IMR-90 (cell line): Measurements from ENCODE around the gene FAF1. TPM values are rescaled to one million over a fixed set of nuclear protein-coding genes. Genes with fewer than 3 reads are reported as not detected.

ENCODE experiments used
- ATAC-seq: fragments of 200-7000 bp; cut with Tn5 transposase; 2 replicates; pipeline ENCODE4 v1.9.1; 2020; ENCODE audit warnings: low read depth, mild to moderate bottlenecking, moderate library complexity
- BruUV-seq: library from RNA; stranded (reverse); fragments of 400-500 nt; replicated peaks from 2 replicates; lab custom pipeline; 2021; lab: Mats Ljungman, UMichigan
- CTCF ChIA-PET: fragments of 300-600 bp; formaldehyde crosslinking; extraction: SDS; loops from one replicate; lab custom pipeline; 2021; ENCODE audit warnings: antibody characterized with exemption; lab: Yijun Ruan, JAX
- POLR2A ChIA-PET: fragments of 300-600 bp; sonication (Branson Sonifier 250); formaldehyde crosslinking; loops from one replicate; lab custom pipeline; 2022; ENCODE audit warnings: antibody characterized with exemption; ENCODE audit not compliant: unreplicated experiment; lab: Charles Lee
- DNase-seq: peaks from one replicate; pipeline ENCODE4 v3.0.0; 2013
- H2AFZ ChIP-seq: replicated peaks from 2 replicates; pipeline ENCODE3; 2013; ENCODE audit warnings: low read length, mild to moderate bottlenecking; ENCODE audit not compliant: poor library complexity
- H2AK5ac ChIP-seq: 2 replicates; pipeline ENCODE4 v1.6.1; 2013; ENCODE audit warnings: low read depth, low read length, inconsistent platforms
- H2AK9ac ChIP-seq: replicated peaks from 2 replicates; pipeline ENCODE3; 2013; ENCODE audit warnings: mild to moderate bottlenecking, low read depth, low read length, moderate library complexity; ENCODE audit not compliant: poor library complexity
- H2BK120ac ChIP-seq: 2 replicates; pipeline ENCODE4 v1.6.1; 2013; ENCODE audit warnings: low read depth, low read length, inconsistent platforms
- H2BK15ac ChIP-seq: 3 replicates; pipeline ENCODE4 v1.6.1; 2013; ENCODE audit warnings: low read depth, low read length, inconsistent platforms
- H2BK20ac ChIP-seq: 2 replicates; pipeline ENCODE4 v1.6.1; 2013; ENCODE audit warnings: low read depth, mild to moderate bottlenecking, inconsistent platforms, low read length, moderate library complexity
- H2BK5ac ChIP-seq: 2 replicates; pipeline ENCODE4 v1.6.1; 2013; ENCODE audit warnings: mild to moderate bottlenecking, low read depth, low read length, inconsistent platforms; ENCODE audit not compliant: poor library complexity, severe bottlenecking
- H3K14ac ChIP-seq: replicated peaks from 2 replicates; pipeline ENCODE4 v1.6.1; 2013; ENCODE audit warnings: low read depth, low read length, inconsistent platforms
- H3K18ac ChIP-seq: 2 replicates; pipeline ENCODE4 v1.6.1; 2013; ENCODE audit warnings: low read depth, low read length, control low read depth
- H3K23ac ChIP-seq: 2 replicates; pipeline ENCODE4 v1.6.1; 2013; ENCODE audit warnings: low read depth, low read length, inconsistent platforms
- H3K27ac ChIP-seq: 2 replicates; pipeline ENCODE4 v1.5.1; 2013; ENCODE audit warnings: mild to moderate bottlenecking, control low read depth, low read length; ENCODE audit not compliant: insufficient read depth
- H3K27me3 ChIP-seq: 2 replicates; pipeline ENCODE4 v1.6.1; 2013; ENCODE audit warnings: low read length; ENCODE audit not compliant: control insufficient read depth, insufficient read depth
- H3K36me3 ChIP-seq: 2 replicates; pipeline ENCODE4 v1.6.1; 2013; ENCODE audit warnings: low read length, mixed read lengths; ENCODE audit not compliant: control insufficient read depth, insufficient read depth
- H3K4ac ChIP-seq: 2 replicates; pipeline ENCODE4 v1.6.1; 2013; ENCODE audit warnings: low read depth, low read length, inconsistent platforms
- H3K4me1 ChIP-seq: 2 replicates; pipeline ENCODE4 v1.6.1; 2013; ENCODE audit warnings: low read length, mixed read lengths; ENCODE audit not compliant: control insufficient read depth, insufficient read depth
- H3K4me2 ChIP-seq: 2 replicates; pipeline ENCODE4 v1.6.1; 2013; ENCODE audit warnings: low read depth, mild to moderate bottlenecking, control low read depth, low read length, moderate library complexity
- H3K4me3 ChIP-seq: 2 replicates; pipeline ENCODE4 v1.5.1; 2013; ENCODE audit warnings: low read depth, mild to moderate bottlenecking, control low read depth, low read length, moderate library complexity; ENCODE audit not compliant: insufficient read depth
- H3K56ac ChIP-seq: 2 replicates; pipeline ENCODE4 v1.6.1; 2013; ENCODE audit warnings: low read length, inconsistent platforms; ENCODE audit not compliant: insufficient read depth; ENCODE audit errors: extremely low read depth
- H3K79me1 ChIP-seq, 2 experiments: 2 replicates each; pipeline ENCODE4 v1.6.1; 2013; ENCODE audit warnings: low read length in 2 of 2, inconsistent platforms in 1 of 2, low read depth in 1 of 2
- H3K9ac ChIP-seq: 2 replicates; pipeline ENCODE4 v1.6.1; 2013; ENCODE audit warnings: low read depth, low read length, control low read depth
- H3K9me1 ChIP-seq: 2 replicates; pipeline ENCODE4 v1.6.1; 2013; ENCODE audit warnings: low read length, inconsistent platforms; ENCODE audit not compliant: insufficient read depth
- H3K9me3 ChIP-seq: 2 replicates; pipeline ENCODE4 v1.6.1; 2013; ENCODE audit warnings: low read length; ENCODE audit not compliant: control insufficient read depth, insufficient read depth
- H4K20me1 ChIP-seq: 2 replicates; pipeline ENCODE4 v1.6.1; 2013; ENCODE audit warnings: low read length, inconsistent platforms; ENCODE audit not compliant: insufficient read depth
- H4K5ac ChIP-seq: 2 replicates; pipeline ENCODE4 v1.6.1; 2013; ENCODE audit warnings: mild to moderate bottlenecking, low read depth, low read length, control low read depth
- H4K8ac ChIP-seq, 2 experiments: 2 replicates each; pipeline ENCODE4 v1.6.1; 2013; ENCODE audit warnings: low read depth in 2 of 2, low read length in 2 of 2, control low read depth in 1 of 2, inconsistent platforms in 1 of 2
- H4K91ac ChIP-seq: 2 replicates; pipeline ENCODE4 v1.6.1; 2013; ENCODE audit warnings: low read depth, low read length, inconsistent platforms; ENCODE audit not compliant: insufficient read depth
- CTCF ChIP-seq: conservative IDR thresholded peaks from 2 replicates; pipeline ENCODE4 v1.5.1; 2012; ENCODE audit warnings: mild to moderate bottlenecking, low read depth, low read length, improper control_type of control experiment
- ELK1 ChIP-seq: fragments of 150-350 bp; IDR thresholded peaks from 2 replicates; pipeline ENCODE4 v1.6.1; 2016; ENCODE audit warnings: low read depth, mild to moderate bottlenecking, low read length, moderate library complexity, borderline replicate concordance
- RFX5 ChIP-seq: IDR thresholded peaks from 2 replicates; pipeline ENCODE4 v1.8.0; 2012; ENCODE audit warnings: low read depth, mild to moderate bottlenecking, low read length, moderate library complexity
- WGBS, 2 experiments: methylation state at CpG; one replicate each; pipeline versions ENCODE4 v1.1.5 to v1.1.7; 2013; ENCODE audit warnings: missing lambda C conversion rate in 2 of 2; ENCODE audit not compliant: insufficient read length in 1 of 2; ENCODE audit errors: extremely low coverage in 2 of 2; 5-methylcytosine and 5-hydroxymethylcytosine counted together
- dilution Hi-C: fragments of 300-500 bp; cut with HindIII; formaldehyde crosslinking; loops from one replicate; pipeline ENCODE4 v1.14.3; 2018; ENCODE audit warnings: low sequenced_read_pairs; ENCODE audit not compliant: unreplicated experiment
- in situ Hi-C: fragments of 300-500 bp; cut with MboI; formaldehyde crosslinking; loops from 3 replicates; pipeline ENCODE4 v1.14.3; 2019; ENCODE audit warnings: low sequenced_read_pairs, inconsistent platforms, mixed read lengths
- intact Hi-C: fragments of 100-400 bp; cut with micrococcal nuclease; formaldehyde crosslinking; loops from 2 replicates; pipeline ENCODE4 v1.10.0; 2022
- polyA plus RNA-seq, 3 experiments: library from polyadenylated mRNA; depleted of rRNA; stranded (reverse); fragments of >200 nt; gene quantifications; 2 replicates each; pipeline ENCODE4 v1.2.3, GENCODE V29; 2012; ENCODE audit warnings: low replicate concordance in 1 of 3
- total RNA-seq: library from RNA; depleted of rRNA; stranded (reverse); fragments of >200 nt; gene quantifications from 2 replicates; pipeline ENCODE4 v1.2.3, GENCODE V29; 2012

FAF1 gene
- total and polyA plus RNA-seq, 2 of the 4 experiments (the other 2 are of a cell fraction): 18.8 to 72.9 TPM

DNA sequence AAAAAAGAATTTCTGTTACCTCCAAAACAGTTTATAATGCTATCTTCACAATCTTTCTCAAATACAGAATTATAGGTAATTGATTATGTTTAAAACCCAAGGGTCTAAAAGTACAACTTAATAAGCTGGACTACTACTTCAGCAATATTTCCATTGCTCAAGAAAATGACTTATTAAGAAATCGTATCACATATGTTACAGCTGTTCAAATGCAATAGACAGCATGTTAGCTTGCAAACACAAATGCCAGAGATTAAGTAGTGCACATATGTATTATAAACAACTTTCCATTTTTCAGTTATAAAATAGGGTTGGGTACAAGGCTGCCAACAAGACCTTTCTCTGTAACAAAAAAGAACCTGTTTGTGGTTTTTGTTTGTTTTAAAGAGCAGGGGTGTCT lies 325.8 kb downstream of the FAF1 start:
- Histone ChIP-seq H2AK5ac (no peak overlapping the region), H3K23ac (no peak overlapping the region), H2AFZ (no peak overlapping the region), H2BK120ac (no peak overlapping the region), H3K14ac (no peak overlapping the region), H3K9me3 (no peaks in the 10 kb centered on the region), H2AK9ac (no peak overlapping the region), H3K4me2 (no peak overlapping the region), H3K27ac (no peak overlapping the region), H2BK15ac (no peak overlapping the region), H3K9ac (no peak overlapping the region), H4K91ac (no peak overlapping the region), H3K9me1 (no peaks in the 10 kb centered on the region), H3K18ac (no peak overlapping the region), H3K27me3 (no peaks in the 10 kb centered on the region), H3K4me1 (no peaks in the 10 kb centered on the region), H3K4ac (no peak overlapping the region), H3K56ac (no peak overlapping the region), H3K4me3 (no peak overlapping the region), H4K8ac (no peak overlapping the region), H2BK20ac (no peak overlapping the region), H3K79me1 (no peaks in the 10 kb centered on the region), H2BK5ac (no peak overlapping the region), H4K20me1 (no peaks in the 10 kb centered on the region), H4K5ac (no peak overlapping the region), H3K36me3 (no peaks in the 10 kb centered on the region)
- ChIA-PET POLR2A (no interaction called here), CTCF (interaction anchor here (1.5 kb wide), 1 partner anchor 69 kb away, joined by 3 read pairs; no protein-coding TSS in a partner anchor)
- WGBS, 2 experiments: no CpG with 5 or more reads among the region's 1 CpG
- ATAC-seq (no peak), DNase-seq (no peak)
- in situ Hi-C loops: no loop called here
- TF ChIP-seq CTCF (no peak), RFX5 (no peak), ELK1 (no peak)
- no TSS peak for BruUV-seq
- dilution Hi-C loops: no loop called here
- intact Hi-C loops: no loop called here
